HG02870 (cell line): ENCODE data around the gene PSMC3.

Experiments used
- ATAC-seq: cut with Tn5 transposase; IDR thresholded peaks from one replicate; pipeline ENCODE4 v1.9.1; 2021; ENCODE audit warnings: mild to moderate bottlenecking, moderate library complexity; ENCODE audit not compliant: unreplicated experiment

PSMC3 gene

DNA sequence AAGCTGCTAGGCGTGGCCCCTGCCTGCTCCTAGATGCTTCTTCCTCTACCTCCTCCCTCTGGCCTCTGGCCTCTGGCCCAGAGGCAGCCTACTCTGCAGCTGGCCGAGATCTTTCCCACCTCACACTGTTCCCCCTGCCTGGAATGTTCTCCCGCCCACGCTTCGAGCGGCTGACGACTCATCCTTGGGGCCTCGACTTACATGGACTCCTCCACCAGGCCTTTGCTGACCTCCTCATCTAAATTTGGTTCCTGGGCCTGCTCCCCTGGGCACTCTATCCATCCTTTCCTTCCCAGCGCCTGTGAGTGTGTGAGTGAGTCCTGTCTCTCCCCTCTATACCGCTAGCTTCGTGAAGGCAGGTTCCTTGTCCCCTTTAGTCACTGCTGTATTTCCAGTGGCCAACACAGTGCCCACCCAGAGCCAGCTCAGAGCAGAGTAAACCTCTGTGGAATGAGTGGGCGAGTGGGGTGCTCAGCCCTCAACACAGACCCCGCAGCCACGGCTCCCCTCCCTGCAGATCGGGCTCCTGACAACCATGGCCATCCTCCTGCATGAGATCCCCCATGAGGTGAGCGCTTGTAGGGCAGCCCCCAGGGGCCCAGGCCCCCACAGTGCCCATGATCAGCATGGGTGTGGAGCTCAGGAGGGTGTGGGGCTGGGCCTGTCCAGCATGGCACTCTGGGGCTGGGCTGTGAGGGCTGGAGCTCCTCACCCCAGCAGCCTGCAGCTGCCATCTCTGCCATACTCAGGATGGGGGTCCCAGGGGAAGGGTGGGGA is 12.1 kb downstream of the PSMC3 start:
- no peak for ATAC-seq

DNA sequence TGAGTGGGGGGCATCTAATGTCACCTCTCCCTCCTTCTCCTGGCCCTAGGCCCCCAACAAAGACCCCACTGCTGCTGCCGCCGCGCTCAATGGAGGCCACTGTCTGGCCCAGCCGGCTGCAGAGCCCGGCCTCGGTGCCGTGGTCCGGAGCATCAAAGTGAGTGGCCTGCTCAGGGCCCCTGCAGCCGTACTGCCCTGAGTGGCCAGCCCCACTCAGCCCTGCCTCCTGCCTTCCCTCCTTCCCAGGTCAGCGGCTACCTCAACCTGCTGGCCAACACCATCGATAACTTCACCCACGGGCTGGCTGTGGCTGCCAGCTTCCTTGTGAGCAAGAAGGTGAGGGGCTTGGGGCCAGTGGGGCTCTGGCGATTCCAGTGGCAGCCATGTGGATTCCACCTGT is 12.9 kb downstream of the PSMC3 start:
- ATAC-seq: no peak

DNA sequence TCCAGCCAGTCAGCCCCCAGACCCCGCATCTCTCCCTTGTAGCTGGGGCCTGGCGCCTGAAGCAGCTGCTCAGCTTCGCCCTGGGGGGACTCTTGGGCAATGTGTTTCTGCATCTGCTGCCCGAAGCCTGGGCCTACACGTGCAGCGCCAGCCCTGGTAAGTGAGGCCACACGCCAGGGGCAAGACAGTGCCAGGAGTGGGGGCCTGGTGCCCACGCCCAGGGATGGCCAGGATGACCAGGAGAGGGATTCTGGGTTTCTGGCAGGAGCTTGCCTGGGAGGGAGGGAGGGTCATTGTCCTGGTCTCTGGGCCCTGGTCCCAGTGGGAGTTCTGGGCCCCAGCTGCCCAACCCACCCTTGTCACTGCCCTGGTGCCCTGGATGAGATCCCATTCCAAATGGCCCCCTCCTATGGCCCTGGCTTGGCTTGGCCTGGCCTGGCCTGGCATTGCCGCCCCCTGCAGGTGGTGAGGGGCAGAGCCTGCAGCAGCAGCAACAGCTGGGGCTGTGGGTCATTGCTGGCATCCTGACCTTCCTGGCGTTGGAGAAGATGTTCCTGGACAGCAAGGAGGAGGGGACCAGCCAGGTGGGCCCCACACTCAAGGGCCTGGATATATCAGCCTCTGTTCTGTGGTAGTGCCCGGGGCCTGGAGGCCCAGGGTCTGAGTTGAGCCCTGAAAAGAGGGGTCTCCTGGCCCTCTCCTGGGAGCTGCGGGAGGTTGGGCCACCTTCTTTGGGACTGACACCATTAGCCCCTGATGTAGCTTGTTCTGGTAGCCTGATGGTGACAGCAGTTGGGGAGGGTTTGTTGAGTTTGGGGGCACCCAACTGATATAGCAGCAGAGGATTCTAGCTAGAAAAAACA is 14.1 kb downstream of the PSMC3 start:
- no peak for ATAC-seq

DNA sequence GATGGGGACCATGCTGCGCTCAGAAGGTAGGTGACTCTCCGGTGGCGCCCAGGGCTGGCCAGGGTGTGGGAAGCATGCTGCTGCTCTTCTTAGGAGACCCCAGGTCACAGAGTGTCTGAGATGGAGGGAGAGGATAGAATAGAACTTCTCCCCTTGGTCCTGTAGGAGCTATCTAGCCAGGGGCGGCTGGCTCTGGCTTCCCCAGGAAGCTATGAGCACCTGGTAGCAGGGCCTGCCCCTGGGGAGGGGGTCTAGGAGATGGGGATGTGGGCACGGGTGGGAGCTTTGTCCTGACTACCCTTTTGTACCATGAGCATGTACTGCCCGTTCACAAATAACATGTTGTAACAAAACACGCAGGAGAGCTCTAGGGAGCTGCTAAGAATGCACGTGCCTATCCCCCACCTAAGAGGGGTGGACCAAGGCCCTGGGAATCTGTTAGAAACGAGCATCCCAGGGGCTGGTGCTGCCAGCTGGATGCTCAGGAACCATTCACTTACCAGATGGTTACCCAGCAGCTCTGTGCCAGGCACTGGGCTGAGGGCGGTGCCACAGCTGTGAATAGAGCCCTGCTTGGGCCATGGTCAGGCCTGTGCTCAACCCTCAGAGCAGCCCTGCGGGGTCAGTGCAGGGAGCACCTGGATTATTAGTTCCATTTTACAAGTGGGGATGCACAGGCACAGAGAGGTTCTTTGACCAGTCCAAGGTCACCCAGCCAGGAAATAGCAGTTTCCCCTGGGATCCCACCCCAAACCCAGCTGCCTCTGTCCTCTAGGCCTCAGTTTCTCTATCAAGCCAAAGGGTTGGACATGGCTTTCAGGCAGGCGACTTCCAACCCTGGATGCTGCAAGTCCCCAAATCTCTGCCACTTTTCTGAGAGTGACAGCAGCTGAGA is 15.6 kb downstream of the PSMC3 start:
- ATAC-seq: no peak

DNA sequence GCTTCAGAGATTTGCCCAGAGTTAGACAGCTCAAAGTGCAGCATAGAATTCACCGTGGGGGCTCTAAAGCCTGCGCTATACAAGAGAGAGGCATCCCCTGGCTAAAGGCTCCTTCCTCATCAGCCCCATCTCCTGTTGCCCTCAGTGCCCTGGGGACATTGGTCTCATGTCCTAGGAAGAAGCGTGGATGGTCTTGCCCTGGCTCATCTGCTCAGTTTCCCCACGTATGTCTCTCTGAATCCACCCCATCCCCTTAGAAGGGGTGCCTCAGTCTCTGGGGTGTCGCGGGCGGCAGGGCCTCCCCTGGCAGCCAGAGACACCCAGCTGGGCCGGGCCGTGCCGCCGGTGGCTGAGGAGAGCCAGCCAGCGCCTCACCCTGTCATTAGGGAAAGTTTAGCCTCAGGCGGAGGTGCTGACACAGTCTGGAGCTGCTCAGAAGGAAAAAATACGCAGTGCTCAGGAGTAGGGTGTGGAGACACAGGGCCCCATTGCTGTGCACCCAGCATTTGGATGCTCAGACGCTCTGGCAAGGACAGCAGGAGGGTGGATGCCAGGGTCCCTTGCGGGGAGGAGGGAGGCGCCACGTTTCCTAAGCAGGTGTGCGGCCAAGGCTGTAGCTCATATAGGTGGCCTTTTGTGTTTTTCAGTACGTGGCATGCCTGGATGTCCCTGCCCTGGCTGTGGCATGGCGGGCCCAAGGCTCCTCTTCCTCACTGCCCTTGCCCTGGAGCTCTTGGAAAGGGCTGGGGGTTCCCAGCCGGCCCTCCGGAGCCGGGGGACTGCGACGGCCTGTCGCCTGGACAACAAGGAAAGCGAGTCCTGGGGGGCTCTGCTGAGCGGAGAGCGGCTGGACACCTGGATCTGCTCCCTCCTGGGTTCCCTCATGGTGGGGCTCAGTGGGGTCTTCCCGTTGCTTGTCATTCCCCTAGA is 16.5 kb downstream of the PSMC3 start:
- ATAC-seq: no peak

DNA sequence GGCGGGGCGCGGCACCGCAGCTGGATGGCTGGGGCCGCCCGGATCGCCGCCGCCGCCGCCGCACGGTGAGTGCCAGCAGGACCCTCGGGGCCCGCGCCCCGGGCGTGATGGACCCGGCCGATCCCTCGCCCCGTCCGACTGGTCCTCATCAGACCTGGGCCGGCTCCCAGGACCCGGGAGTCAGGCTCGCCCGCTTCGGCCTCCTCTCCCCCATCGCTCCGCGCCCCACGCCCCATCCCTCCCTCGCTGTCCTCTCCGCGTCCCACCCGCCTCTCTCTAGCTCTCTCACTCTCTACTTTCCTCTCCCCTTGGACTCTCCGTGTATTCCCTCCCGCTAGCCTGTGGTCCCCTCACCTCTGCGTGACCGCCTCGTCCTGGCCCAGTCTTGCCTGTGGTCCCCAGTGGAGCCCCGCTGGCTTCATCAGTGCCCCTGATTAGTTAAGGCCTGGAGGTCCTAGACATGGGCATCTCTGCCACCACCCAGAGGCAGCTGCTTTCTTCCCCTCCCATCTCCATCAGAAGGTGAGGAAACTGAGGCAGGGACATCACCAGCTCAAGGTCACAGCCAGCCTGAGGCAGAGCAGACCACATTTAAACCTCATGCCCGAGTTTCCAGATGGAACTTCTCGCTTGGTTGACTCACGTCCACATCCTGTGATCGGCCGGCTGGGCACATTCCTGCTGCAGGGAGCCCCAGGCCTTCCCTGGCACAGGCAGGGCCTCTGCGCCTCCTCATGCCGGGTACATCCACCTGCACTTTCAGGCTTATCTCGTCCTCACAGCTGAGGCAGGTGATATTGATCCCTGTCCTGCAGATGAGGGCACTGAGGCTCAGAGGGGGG is 17.4 kb downstream of the PSMC3 start:
- ATAC-seq: peak; percentile 8

DNA sequence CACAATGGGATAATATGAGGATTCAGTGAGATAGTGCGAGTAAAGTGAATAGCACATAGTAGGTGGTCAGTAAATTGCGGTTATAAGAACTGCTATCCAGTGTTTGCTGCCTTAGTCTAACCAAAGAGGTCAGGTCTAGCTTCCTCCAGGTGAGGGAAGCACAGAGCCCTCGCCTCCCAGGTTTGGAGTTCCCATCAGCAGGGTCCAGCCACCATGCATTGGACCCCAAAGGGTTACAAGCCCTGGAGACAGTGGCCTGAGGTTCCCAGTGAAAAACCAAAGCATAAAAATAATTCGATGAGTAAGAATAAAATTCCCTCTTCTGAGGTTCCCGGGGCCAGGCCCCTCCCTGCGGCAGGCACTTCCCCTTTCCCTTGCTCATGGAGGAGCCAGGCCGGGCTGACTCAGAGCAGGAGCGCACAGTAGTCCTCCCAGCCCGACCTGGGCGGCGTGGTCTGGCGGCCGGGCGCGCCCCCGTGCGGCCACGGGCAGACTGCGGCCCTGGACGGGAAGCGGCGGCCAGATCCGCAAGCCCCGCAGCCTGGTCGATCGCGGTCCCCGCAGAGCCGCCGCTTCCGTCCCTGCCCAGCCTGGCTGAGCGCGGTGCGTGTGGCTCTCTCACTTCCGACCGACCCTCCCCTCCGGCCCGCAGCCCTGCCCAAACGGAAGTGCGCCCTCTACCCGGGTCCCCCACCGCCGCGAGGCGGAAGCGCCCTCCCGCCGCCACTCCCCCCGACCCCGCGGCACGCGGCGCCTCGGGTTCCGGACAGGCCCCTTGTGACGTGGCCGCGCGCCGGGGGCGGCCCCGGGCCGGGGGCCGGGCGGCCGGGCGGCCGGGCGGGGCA is 18.3 kb downstream of the PSMC3 start, which contains the start of gene SLC39A13:
Gene SLC39A13, plus strand, starts transcription at position 845 of the 845 bp plus-strand sequence. CDS start 1,505 bp downstream, outside the sequence.
- ATAC-seq: peak; percentile 80

DNA sequence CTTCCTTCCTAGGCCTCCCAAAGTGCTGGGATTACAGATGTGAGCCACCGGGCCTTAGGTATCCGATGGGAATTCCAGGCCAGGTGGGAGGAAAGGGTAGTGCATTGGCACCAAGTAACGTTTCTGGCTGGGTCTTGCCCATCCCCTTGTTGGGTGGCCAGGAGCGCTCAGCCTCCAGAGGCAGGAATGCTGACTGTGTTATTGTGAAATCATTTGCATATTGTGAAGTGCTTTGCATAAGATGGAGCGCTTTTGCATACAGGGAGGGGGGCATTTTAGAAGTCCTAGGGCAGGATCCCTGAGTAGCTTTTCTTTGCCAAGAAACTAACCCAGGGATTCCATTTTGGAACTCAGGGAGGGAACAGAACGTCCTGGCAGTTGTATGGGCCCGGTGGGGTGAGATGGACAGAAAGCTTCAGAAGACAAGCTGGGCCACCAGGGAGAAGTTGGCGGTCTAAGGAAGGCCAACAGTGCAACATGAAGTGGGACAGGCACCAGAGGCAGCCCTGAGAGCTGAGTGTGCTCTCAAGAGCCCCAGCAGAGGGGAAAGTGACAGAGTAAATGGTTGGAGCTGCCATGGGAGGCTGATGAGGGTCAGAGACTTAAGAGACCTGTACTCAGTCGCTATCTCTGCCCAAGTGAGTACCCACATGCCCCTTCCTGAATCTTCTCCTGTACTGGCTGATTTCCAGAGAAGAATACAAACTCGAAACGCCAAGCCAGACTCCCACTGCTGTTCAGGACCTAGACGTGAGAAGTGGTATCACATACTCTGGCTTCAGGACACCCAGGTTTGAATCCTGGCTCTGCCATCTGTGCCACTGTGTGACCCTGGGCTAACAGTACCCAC is 19.1 kb downstream of the PSMC3 start:
- ATAC-seq: no peak

DNA sequence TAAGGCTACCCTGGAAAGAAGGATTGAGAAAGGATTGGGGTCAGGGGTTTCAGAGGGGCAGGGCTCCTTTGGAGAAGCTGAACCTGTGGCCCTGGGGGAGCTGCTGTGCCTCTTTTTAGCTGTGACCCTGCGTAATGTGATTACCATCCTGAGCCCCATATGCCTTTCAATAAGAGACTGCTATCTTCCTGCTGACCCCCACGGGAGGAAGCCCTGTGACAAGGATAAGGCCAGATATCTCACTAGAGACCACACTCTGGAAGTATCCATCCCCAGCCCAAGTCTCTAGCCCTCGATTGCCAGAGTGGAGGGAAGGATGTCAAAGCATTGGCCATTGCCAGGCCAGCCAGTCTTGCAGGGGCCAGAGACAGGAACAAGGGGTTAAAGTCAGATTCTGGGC is 22.7 kb downstream of the PSMC3 start:
- ATAC-seq: no peak

DNA sequence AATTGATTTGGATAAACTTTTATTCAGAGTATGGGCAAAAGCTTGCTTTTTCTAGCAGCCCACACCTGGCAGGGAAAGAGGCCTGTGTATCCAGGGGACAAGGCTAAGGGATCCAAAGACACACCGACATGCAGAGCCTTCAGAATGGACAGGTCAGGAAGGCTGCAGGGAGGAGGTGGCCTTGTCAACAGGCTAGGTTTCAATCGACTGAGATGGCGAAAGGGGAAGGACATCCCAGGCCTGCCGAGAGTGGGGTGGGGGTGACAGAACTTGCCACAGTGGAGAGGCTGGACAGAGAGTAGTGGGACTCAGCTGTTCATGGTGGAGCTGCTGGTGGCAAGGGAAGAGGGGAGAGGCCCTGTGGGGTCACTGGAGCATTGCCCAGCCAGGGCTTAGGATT is 23.1 kb downstream of the PSMC3 start:
- no peak for ATAC-seq

DNA sequence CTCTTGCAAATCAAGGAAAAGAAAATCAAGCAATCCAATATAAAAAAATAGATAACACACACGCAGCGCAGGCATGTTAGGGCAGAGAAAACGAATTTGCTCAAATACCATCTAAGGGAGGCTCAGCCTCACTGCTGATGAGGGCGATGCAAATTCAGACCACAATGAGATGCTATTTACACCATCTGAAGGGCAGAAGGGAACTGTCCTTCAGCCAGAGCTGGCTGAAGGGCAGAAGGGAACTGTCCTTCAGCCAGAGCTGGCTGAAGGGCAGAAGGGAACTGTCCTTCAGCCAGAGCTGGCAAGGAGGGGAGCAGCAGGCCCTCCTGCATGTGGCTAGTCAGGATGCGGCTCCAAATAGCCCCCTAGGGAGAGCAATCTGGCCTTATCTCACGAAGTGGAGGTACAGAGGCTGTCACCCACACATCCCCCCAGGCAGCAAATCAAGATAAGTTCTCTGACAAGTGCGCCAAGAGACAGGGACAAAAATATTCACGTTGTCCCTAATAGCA is 25.4 kb downstream of the PSMC3 start:
- peak; percentile 59 for ATAC-seq

DNA sequence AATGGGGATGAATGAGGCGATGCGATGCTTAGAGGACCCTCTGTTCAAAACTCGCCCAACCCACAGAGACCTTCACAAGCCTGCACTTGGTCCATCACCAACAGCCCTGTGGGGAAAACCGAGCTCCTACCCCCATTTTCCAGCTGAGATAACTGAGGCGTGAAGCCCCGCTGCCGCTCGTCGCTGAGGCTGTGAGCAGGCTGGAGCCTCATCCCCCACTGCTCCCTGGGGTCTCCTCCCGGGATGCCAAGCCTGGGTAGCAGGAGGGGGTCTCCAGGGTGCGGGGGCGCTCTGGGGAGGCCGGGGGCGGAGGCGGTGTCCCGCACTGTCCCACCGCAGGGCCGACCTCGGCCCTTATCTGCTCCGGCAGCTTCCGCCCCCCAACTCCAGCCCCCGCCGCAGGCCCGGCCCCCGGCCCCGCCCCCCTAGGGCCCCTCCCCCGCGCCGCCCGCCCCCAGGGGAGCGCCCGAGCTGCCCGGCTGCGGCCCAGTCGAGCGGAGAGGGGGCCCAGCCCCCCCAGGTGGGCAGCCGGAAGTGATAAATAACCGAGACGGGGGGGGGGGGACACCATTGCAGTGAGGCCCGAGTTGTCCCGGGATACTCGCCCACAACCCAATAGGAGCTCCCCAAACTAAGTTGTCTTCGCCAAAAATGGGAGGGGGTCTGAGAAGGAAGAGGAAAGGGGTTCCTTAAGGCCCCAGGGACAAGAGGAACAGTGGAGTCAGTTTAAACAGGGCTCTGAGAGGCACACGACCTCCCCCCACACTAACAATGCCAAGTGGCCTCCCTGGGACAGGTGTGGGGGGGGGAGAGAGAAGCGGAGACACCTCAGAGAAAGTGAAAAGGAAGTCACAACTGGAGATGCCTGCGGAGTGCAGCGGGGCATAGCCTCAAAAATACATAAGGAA is 26.1 kb downstream of the PSMC3 start:
- ATAC-seq: peak; percentile 49

DNA sequence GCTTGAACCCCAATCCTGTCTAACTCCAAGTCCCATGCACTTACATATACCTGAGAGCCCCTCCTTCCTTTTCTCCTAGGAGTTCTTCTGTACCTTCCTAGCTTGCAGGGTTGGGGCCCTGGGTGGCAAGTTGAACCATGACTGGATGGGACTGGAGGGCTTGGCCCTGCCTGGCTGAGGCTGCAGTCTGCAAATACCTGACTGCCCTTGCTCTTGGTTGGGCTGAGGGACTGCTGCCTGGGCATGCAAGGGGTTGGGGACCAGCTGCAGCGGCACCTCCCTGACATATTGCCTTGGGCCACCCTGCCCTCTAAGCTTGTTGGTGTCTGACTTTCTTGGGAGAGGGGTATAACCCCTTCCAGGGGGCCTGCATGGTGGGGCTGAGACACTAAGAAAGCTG is 27.7 kb downstream of the PSMC3 start:
- ATAC-seq: no peak

DNA sequence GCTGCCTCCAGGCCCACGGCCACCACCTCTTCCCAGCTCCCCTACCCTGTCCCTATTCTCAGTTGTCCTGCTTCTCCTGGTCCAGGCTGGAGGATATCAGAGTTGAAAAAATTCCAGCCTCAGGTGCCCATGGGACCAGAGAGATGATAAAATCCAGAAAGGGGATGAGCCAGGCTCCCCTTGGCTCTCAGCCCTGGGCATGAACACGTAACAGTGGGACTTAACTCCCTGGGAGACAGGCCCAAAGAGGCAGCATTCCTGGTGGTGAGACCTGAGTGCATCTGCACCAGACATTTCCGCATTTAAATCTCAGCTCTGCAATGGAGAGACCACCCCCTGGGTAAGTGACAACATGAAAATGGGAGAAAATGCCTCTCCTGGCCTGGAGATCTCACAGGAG is 28.2 kb downstream of the PSMC3 start:
- no peak for ATAC-seq

DNA sequence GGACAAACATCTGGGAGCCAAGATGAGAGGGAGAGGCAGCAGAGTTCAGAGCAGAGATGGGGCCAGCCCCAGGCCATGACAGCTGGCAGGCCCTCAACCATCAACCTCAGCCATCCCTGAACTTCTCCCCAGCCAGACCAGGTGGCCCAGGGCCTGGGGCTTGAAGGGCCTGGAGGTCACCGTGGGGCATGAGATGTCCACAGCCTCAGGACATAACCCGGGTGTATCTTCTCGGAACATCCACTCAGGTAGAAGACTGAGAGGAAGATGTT is 30.3 kb downstream of the PSMC3 start:
- ATAC-seq: no peak
